ENCODE results near the gene PICK1.

The PICK1 gene

DNA sequence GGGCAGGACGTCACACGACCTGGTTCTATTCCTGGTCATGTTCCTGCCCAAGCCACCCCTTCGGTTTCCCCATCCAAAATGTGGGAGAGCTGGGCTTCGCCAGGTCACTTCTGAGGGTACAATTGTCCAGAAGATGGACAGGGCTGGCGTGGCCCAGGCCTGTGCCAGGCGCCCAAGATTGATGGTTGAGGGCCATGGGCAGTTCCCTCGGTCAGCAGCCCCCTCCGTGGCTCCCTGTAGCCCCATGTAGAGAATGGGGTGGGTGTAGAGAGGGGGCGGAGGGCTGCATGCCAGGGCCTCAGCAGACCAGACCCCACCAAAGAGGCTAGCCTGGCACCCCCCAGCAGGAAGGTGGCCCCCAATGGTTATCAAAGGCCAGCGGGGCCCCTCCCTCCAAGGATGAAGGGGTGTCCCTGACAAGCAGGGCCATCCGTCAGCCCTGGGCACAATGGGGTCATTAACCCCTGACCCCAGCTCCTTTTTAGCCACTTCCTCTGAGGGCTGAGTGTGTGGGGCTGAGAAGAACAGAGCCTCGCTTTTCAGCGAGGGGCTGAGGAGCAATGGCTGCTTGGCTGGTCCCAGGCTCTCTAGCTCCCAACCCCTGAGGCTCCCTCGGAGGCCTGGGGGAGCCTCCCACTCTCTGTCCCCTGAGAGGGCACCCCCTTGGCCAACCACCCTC is 11.0 kb upstream of the PICK1 start:
- Mint-ChIP-seq H3K27ac (no peak overlapping the region), H3K4me3 (peak overlapping the region in 1 of 3 experiments; percentile 7), H3K9me3 (no peaks in the 10 kb centered on the region), H3K36me3 (ENCODE audit: low read depth) (no peaks in the 10 kb centered on the region), H3K4me1 (no peaks in the 10 kb centered on the region), H3K27me3 (ENCODE audit: low read depth) (peaks cover 14% of the 10 kb centered on the region)
- TF ChIP-seq CTCF (IDR thresholded peaks at IDR 0.05; ENCODE audit: unreplicated experiment in 3 of 3), result no peak

DNA sequence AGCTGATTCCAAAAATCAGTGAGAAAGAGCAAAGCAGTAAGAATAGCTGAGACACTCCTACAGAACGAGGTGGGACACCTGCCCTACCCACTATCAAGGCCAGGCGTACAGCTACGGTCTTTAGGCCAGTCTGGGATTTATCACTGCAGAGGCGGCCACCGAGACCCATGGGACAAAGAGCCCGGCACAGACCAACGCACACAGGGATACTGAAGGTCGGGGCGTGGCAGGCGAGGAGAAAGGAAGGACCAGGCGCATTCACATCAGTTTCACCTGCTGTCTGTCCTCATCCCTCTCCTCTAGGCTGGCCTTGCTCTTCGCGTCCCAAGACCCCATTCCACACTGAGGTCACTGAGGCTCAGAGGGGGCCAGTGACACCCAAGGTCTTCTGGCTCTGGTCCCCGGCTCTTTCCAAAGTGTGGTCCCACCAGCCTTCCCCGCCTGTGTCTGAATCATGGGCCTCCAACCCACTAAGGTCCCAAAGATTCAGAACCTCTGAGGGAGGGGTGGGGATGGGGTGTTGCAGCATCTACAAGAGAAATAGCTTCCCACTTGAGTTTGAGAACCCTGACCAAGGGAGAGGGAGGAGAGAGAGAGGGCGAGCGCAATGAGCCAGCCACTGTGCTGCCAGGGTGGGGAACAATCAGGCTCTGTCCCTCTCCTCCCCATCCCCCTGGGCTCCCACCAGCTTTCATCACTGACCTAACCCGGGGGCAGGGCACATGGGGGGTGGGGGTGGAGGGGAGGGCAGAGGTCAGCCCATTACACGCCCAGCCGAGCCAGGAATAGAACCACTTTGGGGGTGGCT is 7.2 kb upstream of the PICK1 start:
- no peak overlapping the region for H3K27ac Mint-ChIP-seq
- peaks cover 14% of the 10 kb centered on the region for H3K4me1 Mint-ChIP-seq
- H3K36me3 Mint-ChIP-seq (ENCODE audit: low read depth), result no peaks in the 10 kb centered on the region

DNA sequence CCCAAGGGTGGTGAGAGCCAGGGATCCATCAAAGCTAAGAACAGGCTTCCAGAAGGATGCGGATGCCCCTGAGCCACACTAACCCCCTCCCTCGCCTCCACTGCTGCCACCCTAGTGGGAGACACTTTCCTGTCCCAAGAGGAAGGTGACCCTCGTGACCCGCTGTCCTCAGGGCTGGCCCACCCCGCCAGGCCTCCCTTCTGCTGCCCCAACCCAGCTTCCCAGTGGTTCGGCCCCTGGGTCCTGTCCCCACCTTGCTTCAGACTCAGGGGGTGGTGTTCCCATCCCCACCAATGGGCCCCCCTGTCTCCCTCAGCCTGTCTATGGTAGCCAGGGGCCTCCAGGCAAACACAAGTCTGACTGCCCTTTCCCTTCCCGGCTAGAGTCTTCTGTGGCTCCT is 6.5 kb upstream of the PICK1 start:
- no peak overlapping the region for H3K27ac Mint-ChIP-seq
- H3K4me3 Mint-ChIP-seq, result no peak overlapping the region
- peaks cover 16% of the 10 kb centered on the region for H3K4me1 Mint-ChIP-seq
- no peaks in the 10 kb centered on the region for H3K9me3 Mint-ChIP-seq
- no peaks in the 10 kb centered on the region for H3K36me3 Mint-ChIP-seq (ENCODE audit: low read depth)
- H3K27me3 Mint-ChIP-seq (ENCODE audit: low read depth), result peaks cover 26% of the 10 kb centered on the region
- TF ChIP-seq CTCF (IDR thresholded peaks at IDR 0.05; ENCODE audit: unreplicated experiment in 3 of 3), result no peak

More for the DNA sequence above, 7.2 kb upstream of the PICK1 start:
- H3K9me3 Mint-ChIP-seq, result no peaks in the 10 kb centered on the region
- no peak overlapping the region for H3K4me3 Mint-ChIP-seq
- peaks cover 27% of the 10 kb centered on the region for H3K27me3 Mint-ChIP-seq (ENCODE audit: low read depth)
- TF ChIP-seq CTCF (IDR thresholded peaks at IDR 0.05; ENCODE audit: unreplicated experiment in 3 of 3), result no peak

DNA sequence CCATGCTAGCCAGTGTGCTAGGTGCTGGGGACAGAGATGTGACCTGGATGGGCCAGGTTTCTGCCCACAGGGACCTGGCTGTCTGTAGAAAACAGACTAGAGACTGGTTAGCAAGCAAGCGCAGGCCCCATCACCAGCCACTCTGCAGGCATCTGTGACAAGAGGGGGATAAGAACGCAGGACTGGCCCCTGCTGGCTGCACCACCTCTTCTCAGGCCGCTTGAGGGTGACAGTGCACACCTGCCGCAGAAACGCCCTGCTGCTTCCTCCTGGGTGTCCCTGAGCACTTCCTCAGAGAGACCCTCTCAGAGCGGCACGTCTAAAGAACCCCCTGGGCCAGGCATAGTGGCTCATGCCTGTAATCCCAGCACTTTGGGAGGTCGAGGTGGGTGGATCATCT is 5.9 kb upstream of the PICK1 start:
- TF ChIP-seq CTCF (IDR thresholded peaks at IDR 0.05; ENCODE audit: unreplicated experiment in 3 of 3), result no peak
- Mint-ChIP-seq H3K4me1 (peaks cover 16% of the 10 kb centered on the region), H3K27ac (no peak overlapping the region), H3K36me3 (ENCODE audit: low read depth) (no peaks in the 10 kb centered on the region), H3K4me3 (no peak overlapping the region), H3K27me3 (ENCODE audit: low read depth) (peaks cover 23% of the 10 kb centered on the region), H3K9me3 (no peaks in the 10 kb centered on the region)

DNA sequence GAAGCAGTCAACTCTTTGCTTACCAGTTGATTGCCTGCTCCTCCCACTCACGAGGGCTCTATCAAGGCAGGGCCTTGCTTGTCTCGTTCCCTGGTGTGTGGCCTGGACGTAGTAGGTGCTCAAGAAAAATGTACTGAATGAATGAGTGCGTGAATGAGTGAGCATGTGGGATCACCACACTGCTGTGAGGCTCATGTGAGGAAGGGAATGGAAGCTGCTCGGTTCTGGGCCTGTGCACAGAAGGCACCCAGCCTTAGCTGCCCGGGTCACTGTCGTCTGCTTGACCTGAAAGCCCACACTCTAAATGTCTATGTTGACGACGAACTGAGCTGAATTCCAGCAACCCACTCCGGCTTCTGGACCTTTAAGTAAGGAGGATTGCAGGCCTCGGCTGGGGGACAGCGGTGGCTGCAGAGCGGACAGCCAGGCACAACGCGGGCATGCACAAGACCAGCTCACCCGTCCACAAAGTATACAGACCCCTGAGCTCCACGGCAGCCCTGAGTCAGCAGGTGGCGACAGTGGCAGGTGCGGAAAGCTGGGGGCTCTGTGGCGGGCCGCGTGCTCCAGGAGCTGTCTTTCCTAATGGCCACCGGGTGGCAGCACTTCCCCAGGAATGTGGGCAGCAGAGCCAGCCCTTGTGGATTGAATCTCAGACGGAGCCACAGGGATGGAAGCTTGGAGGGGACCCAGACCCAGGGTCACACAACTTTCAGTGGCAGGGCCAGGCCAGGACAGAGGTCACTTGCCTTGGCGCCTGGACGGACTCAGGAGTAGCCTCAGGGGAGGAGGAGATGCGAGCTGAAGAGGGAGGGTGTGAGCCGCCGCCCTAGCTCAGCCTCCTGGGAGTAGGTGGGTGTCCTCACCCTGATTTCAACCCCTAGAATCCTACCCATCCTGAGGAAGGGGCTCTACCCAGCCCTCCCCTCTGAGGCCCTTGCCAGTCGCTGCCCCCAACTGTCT is 5.0 kb upstream of the PICK1 start:
- H3K36me3 Mint-ChIP-seq (ENCODE audit: low read depth), result no peaks in the 10 kb centered on the region
- peaks cover 21% of the 10 kb centered on the region for H3K4me1 Mint-ChIP-seq
- TF ChIP-seq CTCF (IDR thresholded peaks at IDR 0.05; ENCODE audit: unreplicated experiment in 3 of 3), result peak; percentile 87 to 91 (median 90)
- H3K27me3 Mint-ChIP-seq (ENCODE audit: low read depth), result peaks cover 23% of the 10 kb centered on the region
- H3K4me3 Mint-ChIP-seq, result peak overlapping the region; percentile 40 to 63 (median 61)
- H3K27ac Mint-ChIP-seq, result peak overlapping the region in 2 of 3 experiments; percentile 17 to 90
- H3K9me3 Mint-ChIP-seq, result no peaks in the 10 kb centered on the region
